ENCODE measurements around the gene ABCA10. TPM values are rescaled to one million over a fixed set of nuclear protein-coding genes. Genes with fewer than 3 reads are reported as not detected.

ABCA10 gene
- total and polyA plus RNA-seq, 2 of the 8 experiments (the other 6 are each of a cell fraction or from before 2014, with no cell fraction given) = not detected

GRCh38 chr17:69271023-69271422 is 42.4 kb upstream of the ABCA10 start (continued):
- no peak for TF ChIP-seq SUZ12 (IDR thresholded peaks at IDR 0.05; ENCODE audit: low read length)
